HG02943 (cell line): Measurements from ENCODE around the gene TAF15.

Experiments
- ATAC-seq: cut with Tn5 transposase; IDR thresholded peaks from one replicate; pipeline ENCODE4 v1.9.1; 2021; ENCODE audit warnings: mild to moderate bottlenecking, low read depth, moderate library complexity; ENCODE audit not compliant: unreplicated experiment

The TAF15 gene

GRCh38 chr17:35786941-35787432, 22.3 kb upstream of the TAF15 start:
- no peak for ATAC-seq

GRCh38 chr17:35788477-35789368, 20.6 kb upstream of the TAF15 start:
- no peak for ATAC-seq

- ATAC-seq: no peak
Measured at GRCh38 chr17:35790841-35791240, 18.4 kb upstream of the TAF15 start.

- ATAC-seq: no peak
Measured at GRCh38 chr17:35791681-35792350, 17.5 kb upstream of the TAF15 start.

- ATAC-seq: no peak
Measured at GRCh38 chr17:35793257-35793656, 16.0 kb upstream of the TAF15 start.

GRCh38 chr17:35795007-35795870, 14.0 kb upstream of the TAF15 start, which contains the start of gene MMP28:
TSS of gene MMP28 (minus strand) at chr17:35795641. CDS start at chr17:35795377, 264 bp downstream.
- ATAC-seq: no peak

GRCh38 chr17:35795871-35796265, 13.4 kb upstream of the TAF15 start:
- ATAC-seq: no peak

GRCh38 chr17:35796942-35797341, 12.3 kb upstream of the TAF15 start:
- ATAC-seq: no peak

GRCh38 chr17:35797370-35797769, 11.9 kb upstream of the TAF15 start:
- no peak for ATAC-seq

GRCh38 chr17:35797918-35798317, 11.4 kb upstream of the TAF15 start:
- ATAC-seq: no peak

- ATAC-seq: no peak
Measured at GRCh38 chr17:35799942-35800341, 9.3 kb upstream of the TAF15 start.

- ATAC-seq: no peak
Measured at GRCh38 chr17:35801583-35802224, 7.6 kb upstream of the TAF15 start.

- no peak for ATAC-seq
Measured at GRCh38 chr17:35804658-35805192, 4.6 kb upstream of the TAF15 start.

GRCh38 chr17:35807371-35808144, 1.7 kb upstream of the TAF15 start:
- no peak for ATAC-seq

GRCh38 chr17:35808240-35808961, 883 bp upstream of the TAF15 start:
- peak; percentile 1 for ATAC-seq

- no peak for ATAC-seq
Measured at GRCh38 chr17:35809855-35810461, 674 bp downstream of the TAF15 start.

GRCh38 chr17:35811759-35812158, 2.5 kb downstream of the TAF15 start:
- ATAC-seq: no peak

GRCh38 chr17:35812456-35812855, 3.2 kb downstream of the TAF15 start:
- no peak for ATAC-seq
